OCI-LY7 (cell line): ENCODE measurements around the gene AOPEP.

ENCODE experiments used
- CTCF ChIP-seq: fragments of 200-600 bp; sonication (generic); conservative IDR thresholded peaks from 2 replicates; pipeline ENCODE4 v1.5.1; 2014; ENCODE audit warnings: mild to moderate bottlenecking, antibody characterized with exemption, low read length, moderate library complexity, mixed read lengths
- EZH2phosphoT487 ChIP-seq: fragments of 200-600 bp; sonication (generic); IDR thresholded peaks from 2 replicates; pipeline ENCODE4 v1.6.1; 2018; ENCODE audit warnings: low read depth, borderline replicate concordance, mild to moderate bottlenecking, mixed run types, antibody characterized with exemption, low read length, moderate library complexity, mixed read lengths

DNA sequence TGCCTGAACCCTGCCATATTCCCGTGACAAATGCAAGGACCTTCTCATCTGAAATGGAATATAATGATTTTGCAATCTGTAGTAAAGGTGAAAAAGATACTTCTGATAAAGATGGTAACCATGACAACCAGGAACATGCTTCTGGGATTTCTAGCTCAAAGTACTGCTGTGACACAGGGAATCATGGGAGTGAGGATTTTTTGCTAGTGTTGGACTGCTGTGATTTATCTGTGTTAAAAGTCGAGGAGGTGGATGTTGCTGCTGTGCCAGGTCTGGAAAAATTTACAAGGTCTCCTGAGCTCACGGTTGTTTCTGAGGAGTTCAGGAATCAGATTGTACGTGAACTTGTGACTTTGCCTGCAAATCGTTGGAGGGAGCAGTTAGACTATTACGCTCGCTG is 33.5 kb downstream of the AOPEP start:
- no peak for TF ChIP-seq CTCF
- TF ChIP-seq EZH2phosphoT487 = no peak
